ENCODE measurements around the gene LUZP1.
A peak's percentile ranks its signal among the peaks of the same experiment; 100 is the strongest.

LUZP1 gene

DNA sequence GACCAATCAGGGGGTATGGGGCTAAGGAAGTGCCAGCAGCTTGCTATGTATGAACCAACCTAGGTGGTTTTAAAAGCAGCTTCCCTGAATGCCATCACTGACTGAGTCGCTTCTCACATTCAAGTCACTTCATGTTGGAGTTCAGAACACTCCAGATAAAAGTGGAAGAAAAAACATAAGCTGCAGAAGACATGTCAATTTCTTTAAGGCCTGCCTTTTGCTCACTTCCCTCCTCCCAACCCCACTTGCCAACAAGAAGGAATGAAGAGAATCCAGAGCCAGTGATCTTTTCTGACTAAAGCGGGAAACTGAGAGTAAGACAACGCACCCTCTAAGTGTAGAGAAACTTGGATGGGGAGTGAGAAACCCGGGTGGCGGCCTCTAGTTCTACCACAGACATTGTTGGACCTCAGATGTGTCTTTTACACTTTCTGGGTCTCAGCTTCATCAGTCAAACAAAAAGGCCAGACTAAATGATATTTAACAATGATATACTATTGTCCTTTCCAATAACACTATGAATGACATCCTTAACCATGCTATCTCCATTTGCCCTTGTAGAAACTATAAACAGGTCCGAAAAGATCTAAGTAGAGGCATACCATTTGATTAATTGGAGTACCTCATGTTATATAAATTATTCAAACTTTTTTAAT is 54.1 kb downstream of the LUZP1 start:
- peak; percentile 21 for DNase-seq

DNA sequence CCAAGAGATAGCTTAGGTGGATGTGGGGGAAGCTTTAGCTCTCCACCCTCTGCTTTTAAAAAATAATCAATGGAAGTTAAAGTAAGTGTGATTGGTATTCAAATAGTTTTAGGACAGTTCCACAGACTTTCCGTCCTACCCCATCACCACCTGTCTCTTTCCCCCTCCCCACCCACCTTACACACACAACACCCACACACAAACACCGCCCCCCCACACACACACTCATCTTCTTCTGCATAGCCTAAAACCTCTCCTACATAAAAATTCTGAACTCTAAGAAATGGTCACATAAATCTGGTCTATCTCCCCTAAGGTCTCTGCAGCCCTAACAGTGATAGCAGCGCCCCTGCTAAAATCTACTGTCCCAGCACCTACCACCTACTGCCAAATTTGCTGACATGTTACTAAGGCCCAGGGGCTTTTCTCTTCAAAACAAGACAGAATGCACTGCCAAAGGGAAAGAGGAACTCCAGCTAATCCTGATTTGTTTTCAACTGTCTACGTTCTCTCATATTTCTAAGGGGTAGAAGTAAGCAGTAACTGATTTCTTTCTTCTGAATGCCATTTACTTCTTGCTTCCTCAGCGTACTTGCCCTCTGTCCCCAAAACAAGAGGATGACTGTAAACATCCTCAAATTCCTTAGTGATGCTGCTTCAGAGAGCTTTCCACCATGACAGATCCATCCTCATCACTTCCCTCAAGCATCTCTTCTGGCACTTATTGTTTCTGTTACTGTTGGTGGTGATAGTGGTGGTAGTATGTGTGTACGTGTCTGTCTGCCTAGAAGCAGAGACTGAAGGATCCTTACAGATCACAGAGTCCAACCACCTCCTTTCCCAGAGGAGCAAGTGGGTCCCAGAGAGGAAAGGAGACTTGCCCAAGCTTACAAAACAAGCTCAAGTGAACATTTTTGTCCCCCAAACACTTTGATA is 56.8 kb downstream of the LUZP1 start:
- peak; percentile 13 for DNase-seq

DNA sequence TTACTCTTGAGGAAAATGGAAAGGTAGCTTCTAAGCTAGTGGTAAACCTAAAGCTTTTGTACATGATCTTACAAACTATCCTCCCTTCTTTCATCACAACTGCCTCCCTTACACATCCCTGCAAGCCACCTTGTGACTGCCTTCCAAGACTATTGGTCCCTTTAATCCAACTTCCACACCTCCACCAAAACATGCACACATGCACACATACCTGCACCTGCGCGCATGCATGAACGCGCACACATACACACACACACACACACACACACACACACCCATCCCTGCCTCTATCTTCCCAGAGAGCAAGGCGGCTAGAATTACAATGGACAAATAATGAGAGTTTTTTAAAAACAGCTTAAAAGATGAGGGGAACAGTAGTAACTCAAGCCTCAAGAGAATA is 58.3 kb downstream of the LUZP1 start:
- DNase-seq = no peak

DNA sequence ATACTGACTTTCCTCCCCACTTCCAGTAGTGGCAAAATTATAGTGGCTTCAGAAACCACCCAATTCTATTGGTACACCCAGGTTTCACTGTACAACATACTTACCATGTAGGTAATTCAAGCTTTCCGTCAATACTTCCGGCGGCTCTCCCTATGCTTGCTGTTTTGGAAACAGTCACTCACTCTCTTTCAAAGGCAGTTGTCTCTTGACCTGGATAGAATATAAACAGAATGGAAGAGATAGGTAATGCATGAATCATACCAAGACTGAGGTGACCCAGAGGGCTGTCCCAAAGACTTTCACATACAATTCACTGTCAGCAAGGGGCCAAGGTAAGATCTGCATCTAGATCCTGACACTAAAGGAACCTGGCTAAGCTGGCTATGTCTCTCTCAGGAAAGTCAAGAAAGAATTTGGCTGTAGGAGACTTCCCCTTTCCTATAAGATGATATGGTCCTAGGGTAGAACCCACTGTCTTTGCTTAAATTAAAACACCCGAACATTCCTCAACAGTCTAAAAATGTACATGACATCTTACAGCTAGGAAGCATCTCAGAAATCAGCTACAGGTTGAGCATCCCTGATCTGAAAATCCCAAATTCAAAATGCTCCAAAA is 59.6 kb downstream of the LUZP1 start:
- no peak for DNase-seq

DNA sequence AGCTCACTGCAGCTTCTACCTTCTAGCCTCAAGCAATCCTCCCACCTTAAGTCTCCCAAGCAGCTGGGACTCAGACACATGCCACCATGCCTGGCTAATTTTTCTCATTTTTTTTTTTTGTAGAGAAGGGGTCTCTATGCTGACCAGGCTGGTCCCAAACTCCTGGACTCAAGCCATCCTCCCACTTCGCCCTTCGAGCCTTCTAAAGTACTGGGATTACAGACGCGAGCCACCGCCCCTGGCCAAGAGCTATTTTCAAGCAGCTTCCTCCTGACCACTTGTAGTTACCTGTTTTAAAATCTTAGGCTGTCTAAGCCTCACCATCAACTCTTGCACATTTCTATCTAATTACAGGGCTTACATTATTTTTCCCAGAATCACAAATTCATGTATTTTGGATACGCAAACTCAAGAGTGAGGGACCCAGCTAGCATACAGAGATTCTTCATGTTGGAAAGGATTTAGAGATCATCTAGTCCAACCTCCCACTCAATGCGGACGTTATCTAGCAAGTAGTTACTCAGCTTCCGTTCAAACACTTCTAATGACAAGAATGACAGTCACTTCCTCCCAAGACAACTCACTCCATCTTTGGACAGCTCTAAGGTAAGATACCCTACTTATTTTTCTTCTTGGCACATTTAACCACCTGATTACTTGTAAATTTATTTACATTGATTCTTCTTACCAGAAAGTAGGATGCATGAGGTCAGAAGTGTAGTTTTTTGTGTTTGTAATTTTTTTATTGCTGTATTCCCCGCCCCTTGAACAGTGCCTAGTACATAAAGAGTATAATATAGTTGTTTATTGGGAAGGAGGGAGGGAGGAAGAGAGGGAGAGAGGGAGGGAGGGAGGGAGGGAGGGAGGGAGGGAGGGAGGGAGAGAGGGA is 65.4 kb downstream of the LUZP1 start:
- peak; percentile 83 for DNase-seq

DNA sequence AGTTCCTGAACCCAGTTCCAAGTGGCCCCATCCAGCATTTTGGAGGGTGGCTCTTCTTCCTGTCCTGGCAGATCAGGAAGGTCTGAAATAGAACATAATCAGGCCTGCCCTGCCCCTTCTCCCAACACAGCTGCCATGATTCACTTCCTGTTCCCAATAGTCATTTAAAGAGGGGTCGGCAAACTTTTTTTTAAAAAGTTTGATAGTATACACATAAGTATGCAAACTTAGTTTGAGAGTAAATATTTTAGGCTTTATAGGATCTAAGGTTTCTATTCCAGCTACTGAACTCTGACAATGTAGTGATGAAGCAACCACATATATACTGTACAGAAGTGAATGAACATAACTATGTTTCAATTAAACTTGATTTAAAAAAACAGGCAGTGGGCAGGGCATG is 66.4 kb downstream of the LUZP1 start:
- DNase-seq = peak; percentile 16

DNA sequence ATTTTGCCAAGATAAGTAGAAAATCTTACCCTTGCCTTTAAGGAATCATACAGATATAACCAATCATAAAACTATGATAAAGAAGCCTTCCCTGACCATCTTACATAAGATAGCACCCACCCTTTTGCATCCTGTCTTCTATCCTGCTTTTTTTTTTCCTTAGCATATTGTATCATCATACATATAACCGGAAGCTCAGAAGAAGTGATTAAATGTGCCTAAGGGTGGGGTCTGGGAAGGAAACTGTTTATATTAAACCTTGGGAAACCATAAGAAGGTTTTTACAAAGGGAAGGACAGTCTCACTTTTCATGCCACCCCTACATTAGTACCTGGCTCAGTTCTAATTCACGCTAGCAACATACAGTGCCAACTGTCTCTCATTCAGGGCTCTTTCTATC is 66.8 kb downstream of the LUZP1 start:
- no peak for DNase-seq

DNA sequence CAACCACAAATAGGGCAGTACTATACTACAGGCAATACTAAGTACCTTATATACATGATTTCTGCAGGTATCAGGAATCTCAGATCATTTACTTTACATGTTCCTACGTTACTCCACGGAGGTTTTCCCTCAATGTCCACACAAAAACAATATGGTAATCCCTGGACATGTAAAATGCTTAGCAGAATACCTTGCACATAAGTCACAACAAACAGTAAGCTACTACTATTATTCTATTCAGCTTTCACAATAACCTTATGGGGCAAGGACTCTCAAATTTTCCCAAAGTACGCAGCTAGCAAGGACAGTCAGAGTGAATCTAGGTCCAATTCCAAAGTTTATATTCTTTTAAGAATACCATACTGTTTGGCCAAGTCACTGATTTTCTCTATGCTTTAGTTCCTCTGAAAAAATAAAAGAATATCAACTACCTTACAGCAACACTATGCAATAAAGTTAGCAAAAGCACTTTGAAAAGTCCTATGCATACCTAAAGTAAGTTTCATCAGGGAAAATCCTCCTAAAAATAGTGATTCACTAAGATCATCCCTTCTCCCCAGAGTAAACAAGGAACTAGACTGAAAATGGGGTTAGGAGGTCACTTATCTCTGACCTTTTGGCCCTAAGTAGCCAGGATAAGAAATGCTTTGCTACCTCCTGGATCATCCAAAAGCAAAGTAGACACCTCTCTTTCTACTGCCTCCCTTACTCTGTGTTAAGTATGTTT is 67.4 kb downstream of the LUZP1 start:
- DNase-seq = peak; percentile 50

DNA sequence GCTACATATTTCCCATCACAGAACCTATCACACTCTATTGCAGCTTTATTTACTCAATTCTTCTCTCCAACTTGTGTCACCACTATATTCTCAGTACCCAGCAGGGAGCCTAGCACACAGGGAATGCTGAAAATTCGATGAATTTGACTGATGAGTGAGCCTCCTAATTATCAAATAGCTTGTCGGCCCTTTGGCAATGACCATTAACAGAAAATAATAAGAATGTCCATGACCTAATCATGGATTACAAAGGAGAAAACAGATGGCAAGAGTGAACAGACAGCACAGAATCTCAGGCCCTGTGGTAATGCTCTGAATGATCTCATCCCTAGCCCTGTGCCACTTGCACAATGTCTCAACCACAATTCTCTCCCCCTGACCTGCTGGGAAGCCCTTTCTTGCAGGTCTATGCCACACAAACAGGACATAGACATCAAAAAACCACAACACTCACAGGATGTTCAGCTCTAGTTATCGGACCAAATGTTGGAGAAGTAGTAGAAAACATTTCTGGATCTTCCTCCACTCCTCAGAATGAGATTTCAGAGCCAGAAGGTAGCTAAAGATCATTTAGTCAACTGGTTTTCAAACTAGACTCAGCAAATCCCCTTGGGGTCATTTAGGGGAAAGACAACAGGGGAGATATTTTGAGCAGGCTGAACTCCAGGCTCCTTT is 68.4 kb downstream of the LUZP1 start:
- peak; percentile 94 for DNase-seq

DNA sequence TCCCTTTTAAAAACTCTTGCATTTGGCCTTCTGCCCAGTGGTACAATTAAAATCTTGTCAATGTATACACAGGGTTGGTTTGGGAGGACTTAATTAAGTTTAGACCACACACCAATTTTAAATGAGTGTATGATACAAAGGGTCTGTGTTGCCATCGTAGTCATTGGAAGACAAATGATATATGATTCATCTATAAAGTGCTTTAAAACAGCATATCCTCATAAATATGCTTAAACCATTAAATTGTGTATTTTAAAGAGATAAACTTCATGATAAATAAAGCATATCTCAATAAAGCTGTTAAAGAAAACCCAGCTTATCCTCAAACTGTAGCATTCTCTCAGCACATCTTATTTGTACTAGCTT is 69.5 kb downstream of the LUZP1 start:
- no peak for DNase-seq

DNA sequence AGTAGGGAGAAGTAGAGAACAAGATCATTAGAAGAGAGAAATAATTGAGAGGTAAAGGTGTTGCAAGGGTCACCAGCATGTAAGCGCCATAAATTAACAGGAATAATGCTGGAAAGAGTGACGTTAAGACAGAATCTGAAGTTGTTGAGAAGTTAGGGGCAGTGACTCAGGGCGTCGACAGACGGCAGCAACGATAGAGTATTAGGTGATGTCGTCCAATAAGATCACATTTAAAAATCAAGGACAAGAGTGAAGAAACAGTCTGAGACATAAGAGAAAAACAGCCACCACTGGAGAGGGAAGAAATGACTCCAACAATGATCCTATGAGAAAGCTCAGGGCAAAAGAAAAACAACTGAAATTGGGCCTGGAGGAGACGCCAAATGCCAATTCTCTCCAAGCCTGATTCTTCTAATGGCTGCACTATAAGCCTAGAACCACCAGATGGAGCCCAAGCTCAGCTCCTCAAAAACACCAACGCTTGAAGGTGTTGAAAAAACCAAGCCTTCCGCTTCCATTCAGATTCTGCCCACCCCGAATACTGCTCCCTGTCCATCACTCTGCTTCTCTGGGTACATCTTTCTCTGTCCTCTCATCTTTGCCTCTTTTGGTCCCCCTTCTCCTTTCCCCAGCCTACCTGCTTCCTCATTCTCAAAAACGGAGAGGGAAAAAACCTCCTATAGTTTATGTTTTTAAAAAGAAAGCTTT is 70.0 kb downstream of the LUZP1 start:
- peak; percentile 64 for DNase-seq

DNA sequence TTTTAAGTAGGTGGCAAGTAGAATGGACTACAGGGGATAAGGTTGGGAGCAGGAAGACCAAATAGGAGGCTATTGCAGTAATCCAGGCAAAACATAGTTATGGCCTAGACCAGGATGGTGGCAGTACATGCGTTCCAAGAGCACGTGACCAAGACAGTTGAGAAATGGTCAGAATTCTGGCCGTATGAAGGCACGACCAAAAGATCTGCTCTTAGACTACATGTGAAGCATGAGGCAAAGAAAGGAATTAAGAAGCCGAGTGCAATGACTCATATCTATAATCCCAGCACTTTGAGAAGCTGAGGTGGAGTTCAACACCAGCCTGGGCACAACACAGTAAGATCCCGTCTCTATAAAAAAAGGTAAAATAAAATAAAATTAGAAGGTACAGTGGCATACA is 71.3 kb downstream of the LUZP1 start:
- DNase-seq = no peak

DNA sequence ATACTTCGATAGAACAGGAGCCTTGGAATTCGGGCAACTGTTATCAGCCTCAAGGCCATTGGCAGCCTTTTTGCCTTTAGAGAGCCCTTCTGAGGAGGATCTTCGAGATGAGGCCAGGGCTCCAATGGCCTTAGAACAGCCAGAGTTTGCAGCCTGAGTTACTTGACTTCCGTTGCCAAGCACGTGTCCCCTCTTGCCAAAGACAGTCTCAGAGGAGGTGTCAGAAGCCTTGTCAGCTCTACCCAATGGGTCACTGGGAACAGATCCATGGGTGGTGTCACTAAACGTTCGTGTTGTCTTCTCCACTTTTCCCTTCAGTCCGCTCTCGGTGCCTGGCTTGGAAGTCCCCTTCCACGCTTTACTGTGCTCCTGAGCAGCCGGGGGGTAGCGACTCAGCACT is 76.2 kb downstream of the LUZP1 start:
- no peak for DNase-seq

DNA sequence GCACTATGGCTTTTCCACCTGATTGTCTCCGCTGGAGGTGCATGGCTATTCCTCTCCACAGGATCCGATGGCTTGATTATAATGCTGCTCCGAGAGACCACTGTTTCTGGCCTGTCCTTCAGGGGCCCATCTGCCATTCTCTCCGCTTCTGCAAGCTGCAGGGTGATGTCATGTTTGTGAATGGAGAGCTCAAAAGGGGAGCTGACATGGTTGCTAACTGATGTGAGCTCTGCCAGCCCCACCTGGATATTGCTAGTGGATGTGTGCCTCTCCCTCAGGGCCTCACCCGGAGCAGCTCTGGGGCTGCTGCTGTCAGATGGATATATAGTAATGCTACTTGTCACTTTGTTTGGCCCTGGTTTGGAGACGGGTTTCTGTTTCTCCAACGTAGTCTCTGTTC is 77.1 kb downstream of the LUZP1 start:
- DNase-seq = no peak

DNA sequence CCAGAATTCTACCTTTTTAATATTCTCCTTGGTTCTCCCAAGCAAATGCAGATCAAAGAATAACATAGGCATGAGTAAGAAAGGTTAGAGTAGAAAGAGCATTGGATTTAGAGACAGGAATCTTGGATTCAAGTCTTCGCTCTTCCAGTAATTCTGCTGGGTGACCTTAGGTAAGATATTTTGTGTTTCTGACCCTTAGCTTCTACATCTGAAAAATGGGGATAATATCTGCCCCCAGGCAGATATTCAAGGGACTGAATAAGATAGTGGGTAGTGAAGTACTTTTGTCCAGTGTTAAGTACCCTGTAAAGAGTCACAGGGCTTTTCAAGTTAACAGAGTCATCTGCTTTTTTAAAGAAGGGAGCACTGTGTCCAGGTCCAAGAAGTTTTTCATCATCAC is 78.6 kb downstream of the LUZP1 start:
- no peak for DNase-seq

DNA sequence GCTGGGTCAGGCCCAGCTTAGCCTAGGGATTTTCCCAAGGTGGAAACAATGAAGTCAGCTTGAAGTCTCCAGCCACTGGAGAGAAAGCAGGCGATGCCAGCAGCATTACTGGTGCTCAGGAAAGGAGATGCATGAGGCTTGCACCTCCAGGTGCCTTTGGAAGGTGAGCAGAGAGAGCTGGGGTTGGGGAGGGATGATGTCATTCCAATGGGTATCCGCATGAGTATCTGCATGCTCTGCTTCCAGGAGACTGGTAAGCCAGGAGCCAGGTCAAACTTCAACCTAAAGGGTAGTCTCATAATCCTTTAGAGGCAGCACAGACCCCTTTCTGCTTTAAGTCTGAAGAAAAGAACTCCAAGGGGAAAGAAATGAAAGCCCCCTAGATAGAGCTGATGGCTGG is 80.6 kb downstream of the LUZP1 start:
- DNase-seq = no peak

DNA sequence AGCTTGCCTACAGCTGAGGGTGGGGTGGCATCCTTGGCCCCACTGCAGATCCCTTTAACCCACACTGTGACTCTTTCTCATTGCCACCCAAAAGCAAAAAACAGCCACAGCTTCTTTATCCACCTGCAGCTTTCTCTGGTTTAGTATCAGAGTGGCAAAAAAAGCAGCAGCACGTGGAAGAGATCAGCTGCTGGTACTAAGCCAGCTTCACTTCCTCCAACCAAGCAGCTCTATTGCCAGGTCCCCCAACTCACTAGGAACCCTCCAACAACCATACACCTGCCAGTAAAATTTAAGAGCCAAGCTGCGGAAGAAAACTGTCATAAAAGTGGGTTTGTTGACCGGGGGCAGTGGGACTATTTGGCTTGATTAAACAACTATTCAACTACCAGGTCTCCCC is 83.0 kb downstream of the LUZP1 start:
- no peak for DNase-seq

DNA sequence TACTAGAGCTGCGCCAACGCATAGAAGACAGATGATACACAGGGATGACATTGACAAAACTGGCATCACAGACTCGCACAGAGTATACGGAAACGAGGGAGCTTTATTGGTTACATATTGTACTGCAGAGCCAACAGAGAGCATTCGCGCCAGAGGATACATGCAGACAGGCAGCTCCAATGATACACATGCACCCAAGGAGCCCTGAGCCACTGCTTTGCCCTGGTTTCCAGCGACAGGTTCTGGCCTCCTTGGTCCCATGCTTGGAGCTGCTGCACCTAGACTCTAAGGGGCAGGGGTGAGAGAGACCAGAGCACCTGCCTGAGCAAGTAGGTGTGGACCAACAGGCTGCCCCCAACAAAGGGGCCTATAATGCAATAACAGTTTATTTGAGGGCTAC is 83.8 kb downstream of the LUZP1 start:
- no peak for DNase-seq

DNA sequence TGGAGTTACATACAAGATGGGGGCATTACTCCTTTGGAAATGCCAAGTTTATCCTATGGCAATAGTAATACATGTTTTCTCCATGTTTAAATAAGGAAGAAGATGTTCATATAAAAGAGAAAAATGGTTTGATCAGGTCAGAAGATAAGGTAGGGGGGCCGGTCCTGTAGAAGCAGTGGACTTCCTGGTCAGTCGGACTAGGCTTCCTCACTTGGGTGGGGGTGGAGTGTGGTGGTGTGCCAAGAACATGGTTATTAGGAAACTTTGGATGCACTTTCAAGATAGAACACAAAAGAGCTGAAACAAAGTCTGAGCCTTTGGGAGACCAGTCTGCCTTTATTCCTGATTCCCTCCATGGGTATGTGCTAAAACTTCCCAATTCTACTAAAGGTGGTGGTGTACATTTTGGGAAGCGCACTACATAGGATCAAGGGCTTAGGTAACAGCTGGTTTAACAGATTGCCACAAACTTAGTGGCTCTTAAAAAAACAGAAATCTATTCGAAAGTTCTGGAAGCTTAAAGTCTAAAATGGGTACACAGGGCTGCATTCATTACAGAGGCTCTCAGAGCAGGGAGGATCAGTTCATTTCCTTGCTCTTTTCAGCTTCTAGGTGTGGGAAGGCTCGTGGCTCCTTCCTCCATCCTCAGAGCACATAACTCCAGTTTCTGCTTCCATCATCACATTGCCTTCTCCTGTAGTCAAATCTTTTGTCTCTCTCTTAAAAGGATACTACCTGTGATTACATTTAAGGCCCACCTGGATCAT is 84.8 kb downstream of the LUZP1 start:
- no peak for DNase-seq

DNA sequence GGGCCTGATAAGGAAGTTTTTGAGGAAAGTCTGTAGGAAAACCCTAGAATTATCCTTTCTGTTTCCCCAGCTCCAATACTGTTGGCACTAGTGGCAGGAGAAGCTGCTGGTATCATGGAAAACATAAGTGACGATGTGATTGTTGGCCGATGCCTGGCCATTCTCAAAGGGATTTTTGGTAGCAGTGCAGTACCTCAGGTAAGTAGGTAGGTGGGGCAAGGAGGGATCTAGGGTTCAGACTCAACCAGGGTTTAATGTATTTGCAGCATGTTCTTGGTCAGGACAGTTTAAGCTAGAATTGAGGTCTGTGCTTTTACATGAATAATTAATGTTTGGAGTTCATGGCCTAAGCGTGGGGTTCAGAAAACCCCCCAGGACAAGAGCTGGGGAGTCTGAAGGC is 87.3 kb downstream of the LUZP1 start:
- DNase-seq = no peak
